LoVo (cell line): ENCODE measurements around the gene OBP2B.
"Not testable (repeated sequence)": the region's sequence is repeated elsewhere in the genome, so short reads cannot be mapped to it uniquely, and the experiment has no call there.

Experiments
- DNase-seq: peaks from one replicate; pipeline ENCODE4 v3.0.0-alpha.2; 2016; ENCODE audit warnings: low spot score

OBP2B gene

DNA sequence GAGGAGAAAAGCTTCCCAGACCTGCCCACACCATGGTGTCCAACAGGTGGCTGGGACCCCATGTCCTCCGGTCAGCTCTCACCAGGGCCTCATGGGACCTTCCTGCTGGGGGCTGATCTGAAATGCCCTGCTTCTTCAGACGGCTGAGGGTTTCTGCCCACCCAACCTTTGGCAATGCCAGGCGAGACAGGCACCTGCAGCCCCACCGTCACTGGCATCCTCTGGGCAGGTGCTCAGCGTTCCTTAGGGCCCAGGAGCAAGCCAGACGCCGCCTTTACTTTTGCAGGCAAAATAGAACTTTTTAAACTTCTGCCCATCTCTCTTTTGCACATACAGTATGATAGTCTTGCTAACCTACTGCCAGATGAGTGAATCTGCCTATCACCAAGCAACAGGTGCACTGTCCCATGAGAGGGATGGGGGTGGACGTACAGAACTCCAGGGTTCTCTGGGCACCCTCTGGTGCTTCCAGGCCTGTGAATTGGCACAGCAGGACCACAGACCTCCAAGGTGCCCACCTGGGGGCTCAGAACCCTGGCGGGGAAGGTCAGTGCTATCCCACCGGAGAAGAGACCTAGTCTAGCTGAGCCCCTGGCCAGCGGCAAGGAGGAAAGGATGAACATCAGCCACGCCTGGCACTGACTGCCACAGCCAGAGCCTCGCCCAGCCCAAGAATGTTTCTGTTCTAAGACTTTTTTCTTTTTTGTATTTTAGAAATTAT lies 7.5 kb downstream of the OBP2B start:
- DNase-seq = peak; percentile 14

- no peak for DNase-seq
These were observed 8.4 kb downstream of the OBP2B start for GRCh38 chr9:133200631-133201030.

DNA sequence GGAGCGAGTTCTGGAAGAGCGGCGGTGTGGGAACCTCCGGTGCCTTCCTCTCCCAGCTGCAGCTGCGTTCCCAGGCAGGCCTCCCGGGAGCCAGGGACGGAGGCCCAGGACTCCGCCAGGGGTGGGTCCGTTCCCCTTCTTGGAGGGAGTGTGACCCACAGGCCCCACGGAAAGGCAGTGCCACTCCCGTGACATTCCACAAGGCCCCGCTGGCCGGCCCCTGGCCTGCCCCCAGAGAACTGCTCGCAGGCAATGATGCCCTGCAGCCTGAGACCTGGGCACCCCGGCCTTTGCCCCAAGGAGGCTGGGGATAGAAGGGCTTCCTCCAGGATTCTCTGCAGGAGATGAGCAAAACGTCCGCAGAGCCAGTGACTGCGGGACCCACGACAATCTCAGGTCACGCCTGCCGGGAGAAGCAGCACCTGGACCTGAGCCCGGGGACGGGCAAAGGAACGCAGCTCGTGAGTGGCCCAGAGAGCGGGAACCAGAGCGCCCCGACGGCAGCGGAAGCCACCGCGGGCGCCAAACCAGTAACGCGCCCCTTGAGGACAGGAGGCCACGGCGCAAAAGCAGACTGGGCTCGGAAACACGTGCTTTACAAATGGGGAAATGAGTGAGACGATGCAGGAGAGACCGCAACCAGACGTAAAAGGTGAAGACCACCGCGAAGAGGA lies 9.3 kb downstream of the OBP2B start:
- no peak for DNase-seq

- no peak for DNase-seq
These were observed 14.0 kb downstream of the OBP2B start for GRCh38 chr9:133195029-133195428.

- no peak for DNase-seq
These were observed 14.5 kb downstream of the OBP2B start for GRCh38 chr9:133194597-133194996.

- DNase-seq = no peak
These were observed 17.1 kb downstream of the OBP2B start for GRCh38 chr9:133191989-133192388.

GRCh38 chr9:133189826-133190225 lies 19.2 kb downstream of the OBP2B start:
- no peak for DNase-seq

GRCh38 chr9:133188843-133189180 lies 20.2 kb downstream of the OBP2B start:
- DNase-seq = no peak

GRCh38 chr9:133188006-133188842 lies 20.8 kb downstream of the OBP2B start:
- peak; percentile 32 for DNase-seq

DNA sequence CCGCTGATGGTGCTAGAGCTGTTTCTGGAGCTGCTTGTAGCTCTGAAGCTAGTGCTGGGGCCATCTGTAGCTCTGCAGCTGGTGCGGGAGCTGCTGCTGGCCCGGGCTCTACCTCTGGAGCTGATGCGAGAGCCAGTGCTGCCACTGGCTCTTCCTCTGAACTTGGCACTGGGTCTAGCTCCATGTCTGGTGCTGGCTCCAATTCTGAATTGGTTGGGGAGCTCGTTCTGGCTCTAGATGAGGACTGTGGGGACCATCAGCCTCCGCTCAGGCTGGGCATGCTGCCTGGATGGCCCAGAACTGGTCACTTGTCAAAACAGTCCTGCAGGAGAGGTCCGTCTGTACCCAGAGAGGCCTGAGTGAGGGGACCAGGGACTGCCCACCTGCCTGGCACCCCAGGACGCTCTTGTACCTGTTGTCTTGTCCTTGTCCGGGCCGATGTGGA lies 21.5 kb downstream of the OBP2B start:
- no peak for DNase-seq

- DNase-seq = no peak
These were observed 22.3 kb downstream of the OBP2B start for GRCh38 chr9:133186736-133187135.

- peak; percentile 73 for DNase-seq
These were observed 24.1 kb downstream of the OBP2B start for GRCh38 chr9:133184971-133185370.

DNA sequence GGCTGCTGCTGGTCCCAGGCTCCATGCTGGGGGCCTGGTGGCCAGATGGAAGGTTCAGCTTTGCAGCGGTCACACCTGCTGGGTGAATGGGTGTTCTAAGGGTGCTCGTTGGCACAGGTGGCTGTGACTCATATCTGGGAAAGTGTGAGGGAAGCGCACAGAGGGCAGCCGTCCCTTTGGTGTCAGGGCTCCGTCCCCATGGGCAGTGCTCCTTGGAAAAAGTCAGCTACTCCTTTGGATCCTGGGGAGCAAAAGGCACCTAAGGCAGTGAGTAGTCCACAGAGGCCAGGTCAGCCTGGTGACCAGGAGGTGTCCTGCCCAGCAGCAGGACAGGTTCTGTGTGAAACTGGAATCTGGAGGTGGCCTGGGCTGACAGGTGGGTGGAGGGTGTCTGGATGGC lies 26.9 kb downstream of the OBP2B start:
- no peak for DNase-seq

DNA sequence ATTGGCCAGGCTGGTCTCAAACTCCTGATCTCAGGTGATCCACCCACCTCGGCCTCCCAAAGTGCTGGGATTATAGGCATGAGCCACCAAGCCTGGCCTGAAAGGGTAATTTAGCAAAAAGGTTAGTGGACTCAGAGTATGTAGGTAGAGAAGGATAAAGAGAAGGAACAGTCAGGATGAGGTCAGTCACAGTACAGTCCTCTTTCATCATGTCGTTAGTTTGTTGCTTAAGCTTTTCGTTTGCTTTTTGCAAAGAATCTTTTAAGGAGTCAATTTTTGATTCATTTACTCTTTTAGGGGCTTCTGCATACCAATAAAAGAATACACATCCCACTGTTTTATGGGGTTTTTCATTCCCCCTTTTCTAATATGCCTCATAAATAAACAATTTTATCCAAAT lies 27.5 kb downstream of the OBP2B start:
- no peak for DNase-seq

GRCh38 chr9:133180953-133181352 lies 28.1 kb downstream of the OBP2B start:
- no peak for DNase-seq

DNA sequence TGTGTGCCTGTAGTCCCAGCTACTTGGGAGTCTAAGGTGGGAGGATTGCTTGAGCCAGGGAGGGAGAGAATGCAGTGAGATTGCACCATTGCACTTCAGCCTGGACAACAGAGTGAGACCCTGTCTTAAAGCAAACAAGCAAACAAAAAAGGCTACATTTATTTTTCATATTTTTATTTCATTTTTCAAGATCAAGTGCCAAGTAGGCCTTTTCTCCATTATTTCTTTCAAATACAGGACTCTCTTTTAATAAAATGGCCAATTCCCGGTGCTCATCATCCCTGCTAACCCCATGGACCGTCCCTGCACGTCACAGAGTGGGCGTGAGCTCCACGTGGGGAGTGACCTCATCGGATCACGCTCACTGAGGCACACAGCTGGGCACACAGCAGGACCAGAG lies 36.0 kb downstream of the OBP2B start:
- no peak for DNase-seq

GRCh38 chr9:133171161-133171961 lies 37.7 kb downstream of the OBP2B start:
- DNase-seq = no peak

- DNase-seq = no peak
These were observed 38.3 kb downstream of the OBP2B start for GRCh38 chr9:133170716-133171115.

DNA sequence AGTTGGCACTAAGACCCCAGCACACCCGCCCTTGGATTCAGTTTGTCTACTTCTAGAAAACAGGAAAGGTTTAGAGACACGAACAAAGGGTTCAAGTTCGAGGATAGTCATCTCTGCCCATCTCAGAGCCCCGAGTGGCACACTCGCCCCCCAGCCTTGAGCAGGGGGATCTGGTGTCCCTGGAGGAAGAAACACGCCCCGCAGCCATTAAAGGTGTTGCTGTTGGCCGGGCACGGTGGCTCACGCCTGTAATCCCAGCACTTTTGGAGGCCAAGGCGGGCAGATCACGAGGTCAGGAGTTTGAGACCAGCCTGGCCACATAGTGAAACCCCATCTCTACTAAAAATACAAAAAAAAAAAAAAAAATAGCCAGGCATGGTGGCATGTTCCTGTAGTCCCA lies 39.4 kb downstream of the OBP2B start:
- DNase-seq = not testable (repeated sequence)

DNA sequence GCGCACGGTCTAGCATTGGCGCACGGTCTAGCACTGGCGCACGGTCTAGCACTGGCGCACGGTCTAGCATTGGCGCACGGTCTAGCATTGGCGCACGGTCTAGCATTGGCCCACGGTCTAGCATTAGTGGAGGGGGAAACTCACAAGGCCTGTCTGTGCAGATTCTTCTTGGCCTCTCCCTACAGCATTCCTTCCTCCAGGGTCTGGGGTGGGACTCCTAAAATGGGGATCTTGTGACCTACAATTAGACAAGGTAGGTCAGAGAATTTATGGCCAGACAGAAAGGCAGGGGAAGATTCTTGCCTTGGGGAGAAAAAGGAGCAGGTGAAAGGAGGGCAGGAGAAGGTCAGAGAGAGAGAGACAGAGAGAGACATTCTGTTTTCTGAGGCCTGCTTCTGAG lies 39.9 kb downstream of the OBP2B start:
- DNase-seq = no peak

- DNase-seq = no peak
These were observed 40.6 kb downstream of the OBP2B start for GRCh38 chr9:133168432-133168831.

DNA sequence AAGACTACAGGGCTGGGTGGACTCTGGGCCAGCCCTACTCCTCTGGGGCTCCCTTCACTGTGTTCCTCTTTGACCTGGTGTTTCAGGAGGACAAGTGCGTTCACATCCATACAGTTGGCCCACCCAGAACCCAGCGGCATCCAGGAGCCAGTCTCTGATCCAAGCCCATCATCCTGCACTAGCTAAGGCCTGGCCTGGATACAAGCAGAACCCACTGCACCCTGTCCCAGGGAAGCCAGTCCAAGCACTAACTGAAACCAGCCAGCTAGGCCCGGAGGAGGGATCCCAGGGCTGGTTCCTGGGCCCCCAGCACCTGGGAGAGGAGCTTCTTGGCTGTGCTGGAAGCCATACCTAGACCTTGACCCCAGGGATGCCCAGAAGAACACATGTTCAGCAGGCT lies 41.3 kb downstream of the OBP2B start:
- DNase-seq = no peak
